Activated CD4-positive, alpha-beta T cell treated with anti-CD3 and anti-CD28 coated beads, Interleukin-2, amount 10 ng/mL, durations not matched to agents 7 days and 5 days (primary cell): ENCODE data around the gene MCM6. TPM values are rescaled to one million over a fixed set of nuclear protein-coding genes. Genes with fewer than 3 reads are reported as not detected.
"Not testable (repeated sequence)": the region's sequence is repeated elsewhere in the genome, so short reads cannot be mapped to it uniquely, and the experiment has no call there.

ENCODE experiments used
- CTCF ChIA-PET: fragments of 350-600 bp; sonication (Branson Sonifier 250); formaldehyde crosslinking; loops from one replicate; lab custom pipeline; 2021; ENCODE audit warnings: antibody characterized with exemption; lab: Charles Lee
- POLR2A ChIA-PET: fragments of 350-600 bp; sonication (Branson Sonifier 250); formaldehyde crosslinking; loops from one replicate; lab custom pipeline; 2021; ENCODE audit warnings: antibody characterized with exemption; lab: Charles Lee
- DNase-seq: peaks from one replicate; pipeline ENCODE4 v3.0.0-alpha.2; 2020
- H3K27ac Mint-ChIP-seq: one replicate; pipeline ENCODE4 v1.8.0; 2021; ENCODE audit warnings: mild to moderate bottlenecking, moderate library complexity, mixed read lengths
- H3K27me3 Mint-ChIP-seq: one replicate; pipeline ENCODE4 v1.8.0; 2021; ENCODE audit warnings: mixed read lengths
- H3K36me3 Mint-ChIP-seq: one replicate; pipeline ENCODE4 v1.8.0; 2021; ENCODE audit warnings: low read depth, mixed read lengths
- H3K4me1 Mint-ChIP-seq: one replicate; pipeline ENCODE4 v1.8.0; 2021; ENCODE audit warnings: mixed read lengths
- H3K4me3 Mint-ChIP-seq: one replicate; pipeline ENCODE4 v1.8.0; 2021; ENCODE audit warnings: mild to moderate bottlenecking, moderate library complexity, mixed read lengths
- H3K9me3 Mint-ChIP-seq: one replicate; pipeline ENCODE4 v1.8.0; 2021; ENCODE audit warnings: mixed read lengths
- total RNA-seq, 2 experiments: library from RNA; stranded (reverse); gene quantifications; one replicate each; pipeline ENCODE4 v1.2.3, GENCODE V29; 2021

The MCM6 gene
- total RNA-seq, 2 experiments from 2014 or later = 110 to 111 TPM

DNA sequence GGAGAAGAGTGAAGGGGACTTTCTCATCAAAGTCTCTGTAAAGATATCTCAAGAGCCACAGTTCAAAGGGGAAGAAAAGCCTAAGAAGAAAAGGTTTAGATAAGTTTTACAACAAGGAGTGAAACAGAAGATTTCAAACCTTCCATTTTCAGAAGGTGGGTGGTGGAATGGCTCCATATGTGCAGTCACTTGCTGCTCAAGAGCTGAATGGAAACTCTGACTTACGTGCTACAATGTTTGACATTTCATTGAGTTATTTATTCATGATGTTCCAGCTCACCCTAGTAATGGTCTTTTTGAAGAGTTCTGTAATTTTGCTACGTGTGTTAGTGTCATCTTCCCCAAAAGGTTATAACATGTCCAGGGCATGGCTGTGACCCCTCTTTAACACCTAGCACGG is 61.0 kb downstream of the MCM6 start:
- Mint-ChIP-seq H3K36me3 (peaks cover 8% of the 10 kb centered on the region), H3K27me3 (no peaks in the 10 kb centered on the region), H3K4me3 (no peak overlapping the region), H3K27ac (no peak overlapping the region), H3K4me1 (peaks cover 17% of the 10 kb centered on the region), H3K9me3 (peaks cover 14% of the 10 kb centered on the region)
- ChIA-PET POLR2A (no interaction called here), CTCF (interaction anchor here (0.6 to 1.4 kb wide), 4 partner anchors 12 to 66 kb away, joined by 3 to 6 read pairs (median 4); no protein-coding TSS in a partner anchor)
- DNase-seq = no peak

- Mint-ChIP-seq H3K36me3 (peaks cover 8% of the 10 kb centered on the region), H3K27me3 (no peaks in the 10 kb centered on the region), H3K4me3 (no peak overlapping the region), H3K27ac (no peak overlapping the region), H3K9me3 (peaks cover 14% of the 10 kb centered on the region), H3K4me1 (peaks cover 1% of the 10 kb centered on the region)
- ChIA-PET CTCF (interaction anchor here (0.5 to 4.0 kb wide), 2 partner anchors 15 to 206 kb away, joined by 3 to 11 read pairs; no protein-coding TSS in a partner anchor), POLR2A (no interaction called here)
- no peak for DNase-seq
These were observed 63.2 kb downstream of the MCM6 start for GRCh38 chr2:135812907-135813511.

GRCh38 chr2:135807874-135808273 is 68.4 kb downstream of the MCM6 start:
- H3K4me1 Mint-ChIP-seq, H3K27me3 Mint-ChIP-seq, H3K36me3 Mint-ChIP-seq, DNase-seq, H3K4me3 Mint-ChIP-seq, POLR2A ChIA-PET, H3K27ac Mint-ChIP-seq, H3K9me3 Mint-ChIP-seq: not testable (repeated sequence)
- CTCF ChIA-PET = interaction anchor here (0.6 kb wide), 2 partner anchors 41 to 285 kb away, joined by 3 read pairs; no protein-coding TSS in a partner anchor

GRCh38 chr2:135803278-135803677 is 73.0 kb downstream of the MCM6 start:
- CTCF ChIA-PET = interaction anchor here (1.0 to 1.1 kb wide), 3 partner anchors 12 to 43 kb away, joined by 3 read pairs; no protein-coding TSS in a partner anchor
- no peak for DNase-seq
- POLR2A ChIA-PET = no interaction called here
- H3K9me3 Mint-ChIP-seq = peaks cover 21% of the 10 kb centered on the region
- H3K36me3 Mint-ChIP-seq = peaks cover 19% of the 10 kb centered on the region
- no peak overlapping the region for H3K27ac Mint-ChIP-seq
- H3K4me3 Mint-ChIP-seq = no peak overlapping the region
- no peaks in the 10 kb centered on the region for H3K4me1 Mint-ChIP-seq
- H3K27me3 Mint-ChIP-seq = no peaks in the 10 kb centered on the region

DNA sequence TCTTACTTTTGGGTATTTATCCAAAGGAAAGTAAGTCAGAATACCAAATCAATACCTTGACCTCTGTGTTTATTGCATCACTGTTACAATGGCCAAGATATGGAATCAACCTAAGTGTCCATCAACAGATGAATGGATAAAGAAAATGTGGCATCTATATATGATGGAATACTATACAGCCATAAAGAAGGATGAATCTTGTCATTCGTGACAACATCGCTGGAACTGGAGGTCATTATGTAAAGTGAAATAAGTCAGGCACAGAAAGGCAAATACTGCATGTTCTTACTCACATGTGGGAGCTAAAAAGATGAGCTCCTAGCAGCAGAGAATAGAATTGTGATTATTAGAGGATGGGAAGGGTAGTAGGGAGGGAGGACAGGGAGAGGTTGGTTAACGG is 73.9 kb downstream of the MCM6 start:
- Mint-ChIP-seq H3K36me3 (peaks cover 19% of the 10 kb centered on the region), H3K9me3 (peaks cover 21% of the 10 kb centered on the region), H3K27me3 (no peaks in the 10 kb centered on the region), H3K4me3 (no peak overlapping the region), H3K27ac (no peak overlapping the region), H3K4me1 (peaks cover 3% of the 10 kb centered on the region)
- ChIA-PET POLR2A (no interaction called here), CTCF (interaction anchor here (0.5 to 1.1 kb wide), 2 partner anchors 13 to 111 kb away, joined by 3 read pairs; no protein-coding TSS in a partner anchor)
- DNase-seq = no peak

DNA sequence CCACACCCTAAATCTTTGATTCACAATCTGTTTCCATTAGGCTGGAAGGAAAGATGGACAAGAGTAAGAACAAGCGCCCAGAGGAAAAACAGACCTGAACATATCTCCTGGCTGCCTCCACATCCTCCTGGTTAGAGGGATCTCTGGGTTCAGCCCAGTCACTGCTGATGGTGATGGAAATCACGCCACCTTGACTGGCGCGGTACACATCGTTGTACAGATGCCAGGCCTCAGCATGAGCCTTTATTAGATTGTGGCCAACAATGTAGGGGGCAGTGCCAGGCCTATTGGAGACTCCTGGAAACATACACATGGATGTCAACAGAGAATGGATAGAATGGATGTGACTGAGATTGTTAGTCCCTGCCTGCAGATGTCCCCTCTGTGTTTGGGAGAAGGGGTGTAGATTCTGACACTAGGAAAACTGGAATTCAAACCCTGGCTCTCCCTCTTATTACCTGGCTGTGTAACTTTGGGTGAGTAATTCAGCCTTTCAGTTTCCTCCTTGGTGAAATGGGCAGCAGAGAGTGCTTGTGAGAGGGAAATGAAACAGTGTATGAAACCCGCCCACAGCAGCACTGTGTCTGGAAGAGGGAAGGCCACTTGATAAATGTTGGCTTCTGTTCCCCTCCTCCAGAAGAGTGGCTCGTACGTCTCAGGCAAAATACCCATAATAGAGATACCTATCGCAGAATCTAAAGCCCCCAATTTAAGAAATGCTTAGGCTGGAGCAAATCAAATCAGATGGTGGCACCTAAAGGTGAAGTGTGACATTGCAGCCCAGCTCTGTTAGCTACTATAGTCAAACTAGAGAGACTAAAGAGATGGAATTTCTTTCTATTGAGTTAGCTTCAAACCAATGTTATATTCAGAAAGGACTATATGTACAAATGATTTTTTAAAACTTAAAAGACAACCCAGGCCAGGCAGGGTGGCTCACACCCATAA is 75.5 kb downstream of the MCM6 start:
- POLR2A ChIA-PET = no interaction called here
- CTCF ChIA-PET = interaction anchor here (0.7 kb wide), 1 partner anchor 20 kb away, joined by 3 read pairs; no protein-coding TSS in a partner anchor
- peaks cover 21% of the 10 kb centered on the region for H3K9me3 Mint-ChIP-seq

GRCh38 chr2:135799738-135800137 is 76.5 kb downstream of the MCM6 start:
- Mint-ChIP-seq H3K36me3 (peaks cover 19% of the 10 kb centered on the region), H3K9me3 (peaks cover 21% of the 10 kb centered on the region), H3K27ac (no peak overlapping the region), H3K4me3 (no peak overlapping the region), H3K27me3 (no peaks in the 10 kb centered on the region), H3K4me1 (peaks cover 8% of the 10 kb centered on the region)
- CTCF ChIA-PET = interaction anchor here (2.6 kb wide), 1 partner anchor 19 kb away, joined by 6 read pairs; no protein-coding TSS in a partner anchor
- POLR2A ChIA-PET = no interaction called here
- DNase-seq = no peak

More for the DNA sequence above, 75.5 kb downstream of the MCM6 start:
- Mint-ChIP-seq H3K36me3 (peaks cover 19% of the 10 kb centered on the region), H3K27me3 (no peaks in the 10 kb centered on the region), H3K27ac (no peak overlapping the region), H3K4me1 (peaks cover 3% of the 10 kb centered on the region), H3K4me3 (no peak overlapping the region)
- DNase-seq = no peak

DNA sequence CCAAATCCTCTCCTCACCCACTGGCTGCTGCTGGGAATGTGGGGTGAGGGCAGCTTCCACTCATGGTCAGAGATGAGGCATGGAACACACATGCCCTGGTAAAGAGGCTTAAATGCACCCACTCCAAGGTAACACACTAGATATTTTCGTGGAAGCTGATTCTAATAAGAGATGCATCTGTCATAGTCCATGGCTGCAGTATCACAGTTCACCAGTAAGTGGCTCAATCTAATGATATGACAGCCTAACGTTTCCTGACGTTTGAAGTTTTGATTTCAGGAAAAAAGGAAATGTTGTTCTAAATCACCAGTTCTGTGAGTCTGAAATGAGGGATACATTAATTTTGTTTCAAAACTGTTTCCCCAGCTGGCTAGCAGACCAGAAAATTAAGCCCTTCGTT is 77.5 kb downstream of the MCM6 start:
- Mint-ChIP-seq H3K4me3 (no peak overlapping the region), H3K9me3 (peaks cover 21% of the 10 kb centered on the region), H3K36me3 (peaks cover 19% of the 10 kb centered on the region), H3K27ac (no peak overlapping the region), H3K27me3 (no peaks in the 10 kb centered on the region), H3K4me1 (peaks cover 12% of the 10 kb centered on the region)
- POLR2A ChIA-PET = no interaction called here
- no peak for DNase-seq
- CTCF ChIA-PET = interaction anchor here (0.7 to 3.3 kb wide), 12 partner anchors 8 to 485 kb away, joined by 3 to 49 read pairs (median 4); no protein-coding TSS in a partner anchor

DNA sequence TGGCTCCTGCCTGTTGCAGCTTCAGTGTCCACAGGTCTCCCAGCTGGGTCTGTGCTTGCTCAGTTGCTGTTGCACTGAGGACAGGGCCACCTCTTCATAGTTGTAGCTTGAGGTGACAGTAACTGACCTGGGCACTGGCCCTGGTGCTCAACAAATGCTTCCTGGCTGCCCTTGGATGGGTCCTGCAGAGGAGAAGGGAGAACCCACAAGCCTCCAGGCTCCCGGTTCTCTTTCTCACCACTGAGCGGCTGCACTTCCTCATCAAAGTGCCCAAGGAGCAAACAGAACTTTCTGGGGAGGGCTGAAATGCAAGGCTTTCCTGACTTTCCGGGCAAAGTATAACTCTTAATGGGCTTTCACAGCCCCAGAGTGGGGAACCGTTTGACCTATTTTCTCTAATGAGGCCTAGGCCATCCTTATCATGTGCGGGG is 78.0 kb downstream of the MCM6 start:
- Mint-ChIP-seq H3K9me3 (peaks cover 21% of the 10 kb centered on the region), H3K36me3 (peaks cover 19% of the 10 kb centered on the region), H3K27ac (no peak overlapping the region), H3K27me3 (no peaks in the 10 kb centered on the region), H3K4me1 (peaks cover 12% of the 10 kb centered on the region), H3K4me3 (no peak overlapping the region)
- ChIA-PET POLR2A (no interaction called here), CTCF (interaction anchor here (0.7 to 3.3 kb wide), 21 partner anchors 8 to 589 kb away, joined by 3 to 49 read pairs (median 4); no protein-coding TSS in a partner anchor)
- no peak for DNase-seq

DNA sequence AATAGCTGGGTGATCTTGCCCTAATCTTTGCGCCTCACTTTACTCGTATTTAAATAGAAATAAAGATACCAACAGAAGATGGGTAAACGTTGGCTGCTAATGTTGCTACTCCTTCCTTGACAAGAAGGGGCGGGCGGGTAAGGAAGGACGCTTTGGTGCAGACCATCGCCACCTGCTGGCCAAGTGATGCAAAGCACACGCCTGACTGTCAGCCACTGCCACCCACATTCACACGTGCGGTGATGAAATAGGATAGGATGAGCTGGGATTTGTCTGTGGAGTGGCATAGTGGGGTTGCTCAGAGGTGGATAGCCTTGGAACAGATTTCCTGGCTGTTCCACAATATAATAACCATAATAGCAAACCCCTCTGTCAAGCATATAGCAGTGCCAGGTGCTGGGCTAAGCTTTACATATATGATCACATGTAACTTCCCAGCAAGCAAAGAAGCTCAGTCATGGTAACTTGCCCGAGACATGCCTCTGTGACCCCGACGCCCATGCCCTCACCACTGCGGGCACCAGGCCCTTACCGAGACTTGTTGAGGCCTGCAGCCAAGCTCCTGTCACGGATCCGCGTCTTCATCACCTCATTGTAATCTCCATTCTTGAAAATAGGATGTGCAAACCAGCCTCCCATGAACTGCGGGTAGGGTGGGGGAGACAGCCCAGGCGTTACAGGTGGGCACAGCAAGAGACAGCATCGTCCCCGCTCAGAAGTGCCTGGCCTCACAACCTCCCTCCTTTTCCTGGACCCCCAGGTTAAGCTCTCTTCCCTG is 78.6 kb downstream of the MCM6 start:
- ChIA-PET POLR2A (no interaction called here), CTCF (interaction anchor here (0.7 to 3.3 kb wide), 24 partner anchors 8 to 589 kb away, joined by 3 to 49 read pairs (median 4); no protein-coding TSS in a partner anchor)
- Mint-ChIP-seq H3K4me3 (no peak overlapping the region), H3K4me1 (peaks cover 15% of the 10 kb centered on the region), H3K27ac (no peak overlapping the region), H3K27me3 (no peaks in the 10 kb centered on the region), H3K36me3 (peaks cover 19% of the 10 kb centered on the region), H3K9me3 (peaks cover 21% of the 10 kb centered on the region)
- peak; percentile 84 for DNase-seq

DNA sequence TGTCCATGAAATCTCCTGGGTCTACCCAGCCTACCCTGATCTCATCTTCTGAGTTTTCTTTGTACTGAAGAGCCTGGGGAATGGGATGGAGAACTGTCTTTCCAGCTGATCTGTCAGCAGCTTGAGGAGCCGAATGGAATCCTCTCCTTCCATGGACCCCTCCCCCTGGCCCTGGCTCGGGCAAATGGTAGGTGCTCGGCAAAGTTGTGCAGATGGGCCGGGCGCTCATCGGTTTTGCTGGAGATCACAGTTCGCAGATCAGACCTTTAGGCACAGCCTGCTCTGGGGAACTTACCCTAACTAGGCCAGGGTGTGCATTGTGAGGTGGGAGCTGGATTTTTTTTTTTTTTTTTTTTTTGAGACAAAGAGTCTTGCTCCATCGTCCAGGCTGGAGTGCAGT is 79.6 kb downstream of the MCM6 start:
- H3K4me3 Mint-ChIP-seq = no peak overlapping the region
- H3K27me3 Mint-ChIP-seq = no peaks in the 10 kb centered on the region
- CTCF ChIA-PET = interaction anchor here (1.0 to 3.3 kb wide), 8 partner anchors 10 to 111 kb away, joined by 3 to 49 read pairs (median 6); no protein-coding TSS in a partner anchor
- no peak for DNase-seq
- no peak overlapping the region for H3K27ac Mint-ChIP-seq
- H3K4me1 Mint-ChIP-seq = peaks cover 24% of the 10 kb centered on the region
- peaks cover 17% of the 10 kb centered on the region for H3K9me3 Mint-ChIP-seq
- POLR2A ChIA-PET = no interaction called here
- H3K36me3 Mint-ChIP-seq = peaks cover 19% of the 10 kb centered on the region

DNA sequence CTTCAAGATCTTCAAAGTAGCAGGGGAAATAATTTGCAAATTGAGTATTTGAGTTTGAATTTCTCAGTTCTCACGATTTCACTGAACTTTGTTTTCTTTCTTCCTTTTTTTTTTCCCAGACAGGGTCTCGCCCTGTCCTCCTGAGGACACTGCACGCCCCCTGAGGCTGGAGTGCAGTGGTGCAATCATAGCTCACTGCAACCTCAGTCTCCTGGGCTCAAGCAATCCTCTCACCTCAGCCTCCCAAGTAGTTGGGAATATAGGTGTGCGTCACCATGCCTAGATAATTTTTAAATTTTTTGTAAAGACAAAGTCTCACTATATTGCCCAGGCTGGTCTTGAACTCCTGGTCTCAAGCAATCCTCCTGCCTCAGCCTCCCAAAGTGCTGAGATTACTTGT is 80.6 kb downstream of the MCM6 start:
- H3K36me3 Mint-ChIP-seq = peaks cover 13% of the 10 kb centered on the region
- DNase-seq, H3K27ac Mint-ChIP-seq, H3K4me3 Mint-ChIP-seq, POLR2A ChIA-PET, H3K27me3 Mint-ChIP-seq, CTCF ChIA-PET: not testable (repeated sequence)
- H3K9me3 Mint-ChIP-seq = peaks cover 11% of the 10 kb centered on the region
- H3K4me1 Mint-ChIP-seq = peaks cover 24% of the 10 kb centered on the region
